ENCODE data around the gene SORCS2.

Gene SORCS2

DNA sequence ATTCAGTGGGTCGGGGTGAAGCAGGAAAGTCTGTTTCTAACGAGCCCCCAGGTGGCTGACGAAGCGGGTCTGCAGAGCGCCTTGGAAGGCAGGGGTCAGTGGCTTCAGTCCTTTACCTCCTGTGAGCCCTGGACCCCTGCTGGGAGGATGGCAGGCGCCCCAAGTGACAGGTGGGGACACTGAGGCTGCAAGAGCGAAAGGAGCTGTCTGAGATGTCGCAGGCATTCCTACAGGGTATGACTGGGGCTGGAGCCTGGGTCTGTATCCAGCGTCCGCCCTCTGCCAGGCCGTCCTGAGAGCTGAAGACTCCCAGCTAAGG is 139.3 kb downstream of the SORCS2 start:
- TF ChIP-seq EGR1 (IDR thresholded peaks at IDR 0.05) (no peak), NFIC (IDR thresholded peaks at IDR 0.05) (no peak), MAX (IDR thresholded peaks at IDR 0.05) (no peak), YY1 (IDR thresholded peaks at IDR 0.05; ENCODE audit: low read depth) (no peak), TAF1 (IDR thresholded peaks at IDR 0.05; ENCODE audit: low read depth) (no peak), CEBPB (IDR thresholded peaks at IDR 0.05) (no peak)

DNA sequence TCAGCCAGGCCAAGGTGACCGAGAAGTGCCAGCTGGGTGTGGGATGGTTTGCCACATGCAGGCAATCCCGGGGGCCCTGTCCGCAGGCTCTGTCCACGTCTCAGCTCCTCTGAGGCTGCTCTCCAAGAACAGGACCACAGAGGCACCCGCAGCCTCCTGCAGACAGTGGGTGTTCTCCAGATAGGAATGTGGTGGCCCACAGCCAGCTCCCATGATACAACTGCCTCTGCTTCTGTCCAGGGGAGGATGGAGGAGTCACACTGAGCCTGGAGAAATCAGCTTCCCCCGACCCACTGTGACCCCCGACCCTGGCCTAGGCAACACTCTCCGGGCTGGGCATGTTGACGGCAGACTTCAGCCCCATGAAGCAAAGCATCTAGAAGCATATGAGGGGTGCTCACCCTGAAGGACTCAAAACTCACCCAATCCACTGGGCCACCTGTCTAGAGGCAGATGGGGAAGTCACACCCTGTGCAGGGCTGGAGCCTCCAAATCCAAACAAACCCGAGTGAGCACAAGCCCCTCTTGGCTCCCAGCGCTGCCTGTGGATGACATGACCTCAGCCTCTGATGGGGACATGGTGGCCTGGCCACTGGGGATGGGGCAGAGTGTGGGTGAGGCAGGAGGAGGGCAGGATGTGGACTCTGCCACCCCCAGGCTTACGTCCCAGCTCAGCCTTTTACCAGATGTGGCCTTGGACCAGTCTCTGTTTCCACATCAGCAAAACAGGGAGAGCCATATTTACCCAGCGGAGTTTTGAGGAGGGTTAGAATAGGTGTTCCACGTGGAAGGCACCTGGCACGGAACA is 140.1 kb downstream of the SORCS2 start:
- TF ChIP-seq NFIC (IDR thresholded peaks at IDR 0.05), result peak; percentile 52; the same call in 1 of the 2 replicates
- no peak for TF ChIP-seq REST (IDR thresholded peaks at IDR 0.05; ENCODE audit: low read depth)

- no peak for TF ChIP-seq EGR1 (IDR thresholded peaks at IDR 0.05)
- TF ChIP-seq YY1 (IDR thresholded peaks at IDR 0.05; ENCODE audit: low read depth), result no peak
- TF ChIP-seq ZBTB7A (IDR thresholded peaks at IDR 0.05; ENCODE audit: low read depth), result no peak
- TF ChIP-seq CREB1 (IDR thresholded peaks at IDR 0.05; ENCODE audit: low read depth), result no peak
- no peak for TF ChIP-seq USF1 (IDR thresholded peaks at IDR 0.05)
- no peak for TF ChIP-seq FOXM1 (IDR thresholded peaks at IDR 0.05; ENCODE audit: borderline replicate concordance, low read depth)
- no peak for TF ChIP-seq TEAD4 (IDR thresholded peaks at IDR 0.05)
- TF ChIP-seq RAD21 (IDR thresholded peaks at IDR 0.05; ENCODE audit: low read depth), result no peak
Observed at GRCh38 chr4:7333024-7333780, 140.9 kb downstream of the SORCS2 start.

GRCh38 chr4:7333801-7334421 is 141.6 kb downstream of the SORCS2 start:
- no peak for TF ChIP-seq TAF1 (IDR thresholded peaks at IDR 0.05; ENCODE audit: low read depth)
- no peak for TF ChIP-seq MAX (IDR thresholded peaks at IDR 0.05)
- TF ChIP-seq RAD21 (IDR thresholded peaks at IDR 0.05; ENCODE audit: low read depth), result no peak
- TF ChIP-seq EGR1 (IDR thresholded peaks at IDR 0.05), result no peak
- TF ChIP-seq FOXM1 (IDR thresholded peaks at IDR 0.05; ENCODE audit: borderline replicate concordance, low read depth), result no peak
- no peak for TF ChIP-seq ZBTB7A (IDR thresholded peaks at IDR 0.05; ENCODE audit: low read depth)
- TF ChIP-seq CREB1 (IDR thresholded peaks at IDR 0.05; ENCODE audit: low read depth), result no peak
- TF ChIP-seq REST (IDR thresholded peaks at IDR 0.05; ENCODE audit: low read depth), result no peak
- no peak for TF ChIP-seq TEAD4 (IDR thresholded peaks at IDR 0.05)
- TF ChIP-seq NFIC (IDR thresholded peaks at IDR 0.05), result no peak
- no peak for TF ChIP-seq CEBPB (IDR thresholded peaks at IDR 0.05)

DNA sequence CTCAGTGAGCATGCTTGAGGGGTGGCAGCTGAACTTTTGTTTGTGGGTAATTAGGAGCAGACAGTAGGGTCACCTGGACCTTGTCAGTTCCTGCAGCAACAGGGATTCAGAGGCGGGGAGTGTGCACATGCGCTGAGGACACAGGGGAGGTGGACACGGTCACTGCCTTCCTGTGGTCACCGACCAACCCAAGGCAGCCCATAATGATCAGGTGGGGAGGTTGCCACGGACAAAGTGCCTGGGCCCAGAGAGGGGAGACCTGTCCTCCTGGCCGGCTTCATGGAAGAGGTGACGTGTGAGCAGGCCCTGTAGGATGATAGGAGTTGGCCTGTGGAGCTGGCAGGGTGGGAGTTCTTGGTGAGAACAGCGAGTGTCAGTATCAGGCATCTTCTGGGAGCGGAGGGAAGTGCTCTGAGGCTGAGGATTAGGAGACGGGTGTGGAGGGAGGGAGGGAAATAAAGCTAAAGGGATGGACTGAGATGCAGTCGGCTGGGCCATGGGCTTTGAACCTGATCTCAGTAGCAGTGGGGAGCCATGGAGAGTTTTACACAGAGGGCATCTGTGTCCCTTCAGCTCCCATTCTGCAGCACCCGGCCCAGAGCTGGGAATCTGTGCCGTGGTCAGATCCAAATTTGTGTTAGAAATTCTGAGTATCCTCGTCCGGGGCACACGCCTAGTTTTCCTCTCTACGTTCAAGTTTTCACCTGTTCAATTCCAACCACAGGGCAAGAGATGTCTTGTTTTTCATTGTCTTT is 142.4 kb downstream of the SORCS2 start:
- TF ChIP-seq USF1 (IDR thresholded peaks at IDR 0.05) (no peak), FOXM1 (IDR thresholded peaks at IDR 0.05; ENCODE audit: borderline replicate concordance, low read depth) (no peak), YY1 (IDR thresholded peaks at IDR 0.05; ENCODE audit: low read depth) (no peak), TCF12 (IDR thresholded peaks at IDR 0.05; ENCODE audit: low read depth) (no peak), MAX (IDR thresholded peaks at IDR 0.05) (no peak), CREB1 (IDR thresholded peaks at IDR 0.05; ENCODE audit: low read depth) (no peak), RAD21 (IDR thresholded peaks at IDR 0.05; ENCODE audit: low read depth) (no peak), CEBPB (IDR thresholded peaks at IDR 0.05) (no peak), NFIC (IDR thresholded peaks at IDR 0.05) (no peak), REST (IDR thresholded peaks at IDR 0.05; ENCODE audit: low read depth) (no peak), TAF1 (IDR thresholded peaks at IDR 0.05; ENCODE audit: low read depth) (no peak), EP300 (IDR thresholded peaks at IDR 0.05; ENCODE audit: borderline replicate concordance) (no peak)

All from Ishikawa (cell line).